Esophagus muscularis mucosa (tissue), 4 donors: ENCODE data around the gene PLXNA4.

Experiments used
- CTCF ChIP-seq, 3 experiments: fragments of 200-600 bp in 2 of 3; fragments of 450-650 bp in 1 of 3; sonication (generic) in 2 of 3; IDR thresholded peaks; one replicate each; pipeline ENCODE4 v1.5.1; 2017 to 2019; ENCODE audit warnings: antibody characterized with exemption in 3 of 3, mild to moderate bottlenecking in 2 of 3, moderate library complexity in 1 of 3
- EP300 ChIP-seq: sonication (generic); formaldehyde crosslinking; IDR thresholded peaks from one replicate; pipeline ENCODE4 v1.6.1; 2017; ENCODE audit warnings: antibody characterized with exemption
- POLR2A ChIP-seq: fragments of 450-650 bp; IDR thresholded peaks from one replicate; pipeline ENCODE4 v1.6.1; 2017; ENCODE audit warnings: antibody characterized with exemption, moderate library complexity, mild to moderate bottlenecking, low read depth
- POLR2AphosphoS5 ChIP-seq, 2 donors: sonication (generic); formaldehyde crosslinking; IDR thresholded peaks; one replicate each; pipeline ENCODE4 v1.6.1; 2017; ENCODE audit warnings: antibody characterized with exemption in 2 of 2

GRCh38 chr7:132122901-132123300, 453.4 kb downstream of the PLXNA4 start:
- TF ChIP-seq CTCF (IDR thresholded peaks at IDR 0.05) (no peak), POLR2A (no peak), EP300 (no peak), POLR2AphosphoS5 (IDR thresholded peaks at IDR 0.05) (no peak)
